H1 (cell line): ENCODE results near the gene FBXO21. TPM values are rescaled to one million over a fixed set of nuclear protein-coding genes. Genes with fewer than 3 reads are reported as not detected.

Experiments used
- BACH1 ChIP-seq: IDR thresholded peaks from 2 replicates; pipeline ENCODE4 v1.6.1; 2012; ENCODE audit warnings: low read length, improper control_type of control experiment
- RXRA ChIP-seq: IDR thresholded peaks from 2 replicates; pipeline ENCODE4 v1.6.1; 2011; ENCODE audit warnings: low read depth, mild to moderate bottlenecking, low read length, moderate library complexity; ENCODE audit not compliant: insufficient read depth
- YY1 ChIP-seq: IDR thresholded peaks from 2 replicates; pipeline ENCODE4 v1.6.1; 2011; ENCODE audit warnings: low read depth, mild to moderate bottlenecking, low read length
- polyA plus RNA-seq, 7 experiments: library from polyadenylated mRNA; depleted of rRNA in 3 of 7; stranded (reverse) in 5 of 7; unstranded in 2 of 7; fragments of >200 nt in 5 of 7; fragments of 200-250 nt in 2 of 7; gene quantifications; 1 replicate in 5 of 7; 2 replicates in 1 of 7; 4 replicates in 1 of 7; pipeline versions ENCODE4 v1.2.1 to v1.2.3, GENCODE V29; 2011 to 2013; ENCODE audit warnings: missing spikeins in 2 of 7, mixed read lengths in 2 of 7
- total RNA-seq: library from RNA; stranded (reverse); fragmentation: NEBNext Ultra II Directional; extraction: Animal tissue kit (Norgen Biotek cat#: 25700); gene quantifications from 2 replicates; pipeline ENCODE4 v1.2.1, GENCODE V29; 2021

FBXO21 gene
- total and polyA plus RNA-seq, 2 of the 8 experiments (the other 6 are each of a cell fraction or from before 2014, with no cell fraction given): 57.0 to 80.6 TPM

DNA sequence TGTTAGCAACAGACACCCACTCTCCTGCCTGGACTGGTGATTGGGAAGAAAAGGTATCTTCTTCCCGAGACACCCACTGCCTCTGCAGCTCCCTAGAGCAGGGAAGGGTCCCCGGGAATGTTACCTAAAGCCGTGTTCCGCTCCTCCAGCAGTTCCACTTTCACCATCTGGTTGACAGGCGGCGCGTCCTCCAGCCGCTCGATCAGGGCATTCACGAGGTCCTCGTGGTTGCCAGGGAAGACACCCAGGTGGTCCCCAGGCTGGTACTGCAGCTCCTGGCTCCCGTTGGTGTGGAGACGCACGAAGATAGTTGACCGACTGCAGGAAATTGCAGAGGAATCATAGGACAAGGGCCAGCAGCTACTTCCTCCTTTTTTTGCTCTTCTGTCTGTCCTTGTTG is 44.2 kb upstream of the FBXO21 start (continued):
- TF ChIP-seq BACH1 (no peak), RXRA (no peak), YY1 (no peak)
